ENCODE results near the gene CENPM.
"Not testable (repeated sequence)": the region's sequence is repeated elsewhere in the genome, so short reads cannot be mapped to it uniquely, and the experiment has no call there.

The CENPM gene

GRCh38 chr22:41964112-41964491 is 17.1 kb upstream of the CENPM start:
- DNase-seq: no peak

DNA sequence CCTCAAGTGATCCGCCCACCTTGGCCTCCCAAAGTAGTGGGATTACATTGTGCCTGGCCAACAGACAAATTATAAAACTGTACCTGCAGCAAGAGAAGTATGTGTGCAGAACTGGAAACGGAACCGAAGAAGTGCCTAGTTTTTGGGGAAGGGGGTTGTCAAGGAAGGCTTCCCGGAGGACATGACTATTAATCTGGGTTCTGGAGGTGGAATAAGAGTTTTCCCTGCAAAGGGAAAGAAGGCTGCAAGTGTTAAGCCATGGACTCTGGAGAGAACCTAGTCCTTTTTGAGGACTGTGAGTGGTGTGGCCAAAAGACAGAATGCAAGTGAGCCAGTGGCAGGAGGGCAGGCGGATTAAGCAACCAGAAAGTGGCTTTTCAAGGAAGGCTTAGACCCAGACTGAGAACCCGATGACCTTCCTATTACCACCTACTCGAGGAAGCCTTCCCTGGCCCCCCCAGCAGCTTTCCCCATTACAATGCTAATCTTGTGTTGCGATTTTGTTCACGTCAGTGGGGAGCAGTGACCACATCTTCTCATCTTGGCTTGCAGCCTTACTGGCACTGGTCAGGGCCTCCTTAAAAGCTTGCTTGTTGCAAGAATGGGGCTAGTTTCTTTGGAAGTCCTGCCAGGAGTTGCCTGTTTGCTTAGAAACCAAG is 16.6 kb upstream of the CENPM start:
- DNase-seq: no peak

- no peak for DNase-seq
Measured at GRCh38 chr22:41957941-41958556, 11.1 kb upstream of the CENPM start.

DNA sequence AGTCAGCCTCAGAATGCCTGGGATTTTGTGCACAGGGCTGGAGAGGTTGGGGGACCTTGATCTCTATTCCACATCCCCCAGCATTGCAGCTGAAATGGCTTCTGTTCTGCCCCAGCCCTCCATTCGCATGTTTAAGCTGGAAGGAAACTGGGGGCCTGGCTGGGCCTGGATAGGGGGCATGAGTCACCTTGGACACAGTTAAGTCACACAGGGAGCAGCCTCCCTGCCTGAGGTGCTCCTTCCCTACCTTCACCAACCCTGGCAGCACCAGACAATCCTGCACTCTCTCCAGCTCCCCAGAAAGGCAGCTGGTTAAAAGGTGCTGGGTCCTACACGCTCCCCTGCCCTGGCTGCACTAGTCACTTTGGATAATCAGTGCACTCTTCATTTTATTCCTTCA is 5.8 kb upstream of the CENPM start:
- no peak for DNase-seq

DNA sequence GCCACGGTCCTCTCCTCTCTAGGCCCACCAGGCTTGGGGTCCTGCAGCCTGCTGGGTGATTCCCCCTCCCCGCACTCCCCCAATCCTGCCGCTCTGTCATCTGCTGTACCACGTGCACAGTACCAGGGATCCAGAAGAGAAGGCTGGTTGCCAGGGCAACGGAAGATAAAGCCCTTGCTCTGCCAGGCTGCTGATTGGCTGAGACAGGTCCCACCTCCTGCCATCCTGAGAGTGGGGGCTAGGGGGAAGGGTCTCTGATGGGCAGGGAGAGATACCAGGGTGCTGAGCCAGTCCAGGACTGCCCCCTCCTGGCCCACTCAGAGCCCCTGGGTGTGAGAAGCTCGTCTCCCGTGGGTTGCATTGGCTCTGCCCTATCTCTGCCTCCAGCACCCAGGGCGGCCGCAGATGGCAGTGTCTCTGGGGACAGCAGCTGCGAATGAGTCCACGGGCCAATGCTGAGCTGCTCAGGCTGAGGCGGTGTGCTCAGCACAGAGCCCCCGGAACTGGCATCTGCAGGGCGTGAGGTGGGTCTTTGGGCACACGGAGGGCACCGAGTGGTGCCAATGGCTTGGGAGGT is 5.0 kb upstream of the CENPM start, which contains the start of gene SMIM45:
TSS of gene SMIM45 (plus strand) at position 253 of the 577 bp plus-strand sequence.
- no peak for DNase-seq

GRCh38 chr22:41949297-41949965 is 2.5 kb upstream of the CENPM start:
- DNase-seq: no peak

DNA sequence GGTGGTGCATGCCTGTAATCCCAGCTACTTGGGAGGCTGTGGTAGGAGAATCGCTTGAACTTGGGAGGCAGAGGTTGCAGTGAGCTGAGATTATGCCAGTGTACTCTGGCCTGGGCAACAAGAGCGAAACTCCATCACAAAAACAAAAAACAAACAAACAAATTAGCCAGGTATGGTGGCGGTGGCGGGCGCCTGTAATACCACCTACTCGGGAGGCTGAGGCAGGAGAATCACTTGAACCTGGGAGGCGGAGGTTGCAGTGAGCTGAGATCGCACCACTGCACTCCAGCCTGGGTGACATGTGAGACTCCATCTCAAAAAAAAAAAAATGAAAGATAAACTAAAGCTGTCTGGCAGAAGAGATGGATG is 2.0 kb upstream of the CENPM start:
- DNase-seq: not testable (repeated sequence)

- no peak for DNase-seq
Measured at GRCh38 chr22:41948142-41948541, 1.2 kb upstream of the CENPM start.

GRCh38 chr22:41947424-41948080 is 600 bp upstream of the CENPM start:
- DNase-seq: no peak

DNA sequence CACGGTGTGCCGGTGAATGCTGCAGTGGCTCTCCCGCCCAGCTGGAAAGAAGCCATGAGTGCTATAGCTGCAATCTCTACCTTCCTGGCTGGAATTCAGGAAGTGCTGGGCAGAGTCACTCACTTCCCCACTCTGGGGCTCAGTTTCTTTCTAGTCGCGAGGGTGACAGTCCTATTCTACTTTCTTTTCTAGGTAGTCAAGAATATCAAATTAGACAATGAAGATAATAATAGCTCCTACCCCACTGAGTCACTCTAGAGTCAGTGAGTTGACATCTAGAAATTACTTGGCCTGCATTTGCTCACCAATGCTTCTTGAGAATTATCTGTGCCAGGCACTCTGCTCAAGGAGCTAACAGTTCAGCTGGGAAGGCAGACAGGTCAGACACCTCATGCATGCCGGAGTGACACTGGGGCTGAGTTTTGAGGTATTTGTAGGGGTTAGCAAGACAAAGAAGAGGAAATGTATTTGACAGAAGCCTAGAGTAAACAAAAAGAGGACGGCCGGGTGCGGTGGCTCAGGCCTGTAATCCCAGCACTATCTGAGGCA is 3.2 kb downstream of the CENPM start:
- no peak for DNase-seq

GRCh38 chr22:41940832-41941765 is 5.9 kb downstream of the CENPM start:
- DNase-seq: peak; percentile 83

- DNase-seq: no peak
Measured at GRCh38 chr22:41939981-41940831, 6.7 kb downstream of the CENPM start.

GRCh38 chr22:41936894-41937169 is 10.1 kb downstream of the CENPM start:
- no peak for DNase-seq

- DNase-seq: no peak
Measured at GRCh38 chr22:41935509-41935908, 11.4 kb downstream of the CENPM start.

GRCh38 chr22:41935015-41935351 is 12.0 kb downstream of the CENPM start:
- DNase-seq: no peak

- DNase-seq: no peak
Measured at GRCh38 chr22:41934284-41935014, 12.5 kb downstream of the CENPM start.

DNA sequence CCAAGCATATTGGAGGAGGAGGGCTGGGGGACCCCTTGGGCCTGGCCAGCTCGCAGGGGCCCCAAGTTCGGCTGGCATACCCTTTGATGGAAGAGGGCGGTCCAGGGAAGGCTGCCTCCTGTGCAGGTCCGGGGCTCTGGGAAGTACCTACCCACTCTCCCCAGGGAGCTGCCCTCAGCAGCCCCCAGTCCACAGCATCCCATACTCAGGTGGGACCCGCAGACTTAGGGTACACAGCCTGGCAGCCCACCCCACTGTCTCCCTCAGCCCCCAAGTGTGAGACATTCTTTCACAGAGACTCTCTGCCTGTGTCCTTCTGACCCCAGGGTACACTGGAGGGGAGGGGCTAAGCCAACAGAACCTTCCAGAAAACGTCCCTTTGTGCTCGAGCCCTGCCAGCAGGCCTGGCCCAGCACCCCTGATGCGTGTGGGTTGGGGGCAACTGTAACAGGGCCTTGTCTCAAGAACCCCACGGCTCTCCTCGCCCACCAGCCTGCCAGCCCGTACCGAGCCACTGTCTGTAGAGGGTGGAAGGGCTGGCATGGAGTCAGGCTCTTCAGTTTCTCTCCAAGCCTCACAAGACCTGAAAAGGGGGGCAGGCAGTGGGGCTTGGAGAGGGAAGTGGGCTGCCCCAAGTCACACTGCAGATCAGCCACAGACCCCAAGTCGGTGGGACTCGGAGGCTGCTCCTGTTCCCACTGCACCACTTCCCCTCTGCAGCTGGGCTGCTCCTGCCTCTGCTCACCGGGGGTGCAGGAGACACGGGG is 13.4 kb downstream of the CENPM start:
- no peak for DNase-seq

DNA sequence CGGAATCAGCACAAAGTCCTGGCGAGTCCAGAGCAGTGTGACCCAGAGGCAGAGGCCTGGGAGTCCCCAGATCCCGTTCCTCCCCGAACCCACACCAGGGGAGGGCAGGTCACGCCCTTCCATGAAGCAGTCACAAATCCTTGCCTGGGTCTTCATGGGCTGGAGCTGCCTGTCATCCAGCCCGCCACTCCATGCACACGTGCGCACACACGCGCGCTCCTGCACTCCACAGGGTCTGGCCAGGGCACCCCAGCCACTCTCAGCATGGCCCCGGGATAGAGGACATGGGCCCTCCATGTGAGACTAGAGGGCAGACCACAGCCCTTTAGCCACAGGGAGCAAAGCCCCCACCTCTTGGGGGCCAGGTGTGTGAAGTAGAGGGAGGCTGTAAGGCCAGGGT is 14.6 kb downstream of the CENPM start:
- no peak for DNase-seq

GRCh38 chr22:41931701-41932269 is 15.2 kb downstream of the CENPM start:
- no peak for DNase-seq

- DNase-seq: no peak
Measured at GRCh38 chr22:41929418-41929810, 17.5 kb downstream of the CENPM start.
